Endothelial cell of umbilical vein (primary cell): ENCODE measurements around the gene GON7. TPM values are rescaled to one million over a fixed set of nuclear protein-coding genes. Genes with fewer than 3 reads are reported as not detected.

Experiments used
- BruUV-seq: library from RNA; stranded (reverse); fragments of 400-500 nt; replicated peaks from 2 replicates; lab custom pipeline; 2021; lab: Mats Ljungman, UMichigan
- CTCF ChIA-PET: fragments of 300-600, 350-600 bp; sonication (Branson Sonifier 250); formaldehyde crosslinking; loops from one replicate; lab custom pipeline; 2021; ENCODE audit warnings: antibody characterized with exemption, inconsistent platforms; lab: Charles Lee
- POLR2A ChIA-PET: fragments of 300-600, 350-600 bp; sonication (Branson Sonifier 250); formaldehyde crosslinking; loops from one replicate; lab custom pipeline; 2021; ENCODE audit warnings: antibody characterized with exemption, inconsistent platforms; lab: Charles Lee
- DNase-seq: peaks from one replicate; pipeline ENCODE4 v3.0.0-alpha.2; 2011; ENCODE audit warnings: low read depth, low spot score
- FAIRE-seq: peaks from 2 replicates; lab custom pipeline; 2011; peaks lifted over from hg19 to GRCh38; lab: Jason Lieb, UNC
- H2AFZ ChIP-seq: 2 replicates; pipeline ENCODE4 v1.6.0; 2012; ENCODE audit warnings: low read depth, low read length, control low read depth, inconsistent platforms
- H3K27ac ChIP-seq: 2 replicates; pipeline ENCODE4 v1.5.1; 2011; ENCODE audit warnings: low read depth, mild to moderate bottlenecking, control low read depth, low read length, moderate library complexity; ENCODE audit not compliant: insufficient read depth
- H3K27me3 ChIP-seq, 2 experiments: 2 replicates each; pipeline versions ENCODE4 v1.6.0 to v1.6.1; 2011; ENCODE audit warnings: low read length in 2 of 2, mixed read lengths in 1 of 2; ENCODE audit not compliant: control insufficient read depth in 2 of 2, insufficient read depth in 2 of 2
- H3K36me3 ChIP-seq, 2 experiments: 2 replicates in 1 of 2; 3 replicates in 1 of 2; pipeline ENCODE4 v1.5.1; 2011; ENCODE audit warnings: low read length in 2 of 2, mild to moderate bottlenecking in 1 of 2, moderate library complexity in 1 of 2; ENCODE audit not compliant: control insufficient read depth in 2 of 2, insufficient read depth in 2 of 2; ENCODE audit errors: extremely low read depth in 1 of 2
- H3K4me1 ChIP-seq: 3 replicates; pipeline ENCODE4 v1.5.1; 2011; ENCODE audit warnings: mild to moderate bottlenecking, low read length; ENCODE audit not compliant: control insufficient read depth, insufficient read depth; ENCODE audit errors: extremely low read depth
- H3K4me2 ChIP-seq: 2 replicates; pipeline ENCODE4 v1.6.1; 2011; ENCODE audit warnings: low read length, control low read depth, mixed read lengths; ENCODE audit not compliant: insufficient read depth
- H3K4me3 ChIP-seq, 3 experiments: fragments of 200-600 bp in 1 of 3; sonication (generic), shearing (Covaris generic) in 1 of 3; replicated peaks in 1 of 3; 2 replicates each; pipeline ENCODE4 v1.5.1; 2011 to 2016; ENCODE audit warnings: control low read depth in 3 of 3, low read length in 3 of 3, mild to moderate bottlenecking in 2 of 3, inconsistent platforms in 1 of 3, low read depth in 1 of 3, moderate library complexity in 1 of 3; ENCODE audit not compliant: insufficient read depth in 1 of 3
- H3K79me2 ChIP-seq: 2 replicates; pipeline ENCODE4 v1.6.0; 2012; ENCODE audit warnings: low read length, inconsistent platforms; ENCODE audit not compliant: control insufficient read depth, insufficient read depth
- H3K9ac ChIP-seq: replicated peaks from 2 replicates; pipeline ENCODE3; 2011; ENCODE audit warnings: low read length, control low read depth; ENCODE audit not compliant: insufficient read depth; ENCODE audit errors: extremely low read depth
- H3K9me1 ChIP-seq: replicated peaks from 3 replicates; pipeline ENCODE4 v1.6.0; 2011; ENCODE audit warnings: mild to moderate bottlenecking, low read length; ENCODE audit not compliant: control insufficient read depth, insufficient read depth; ENCODE audit errors: extremely low read depth
- H3K9me3 ChIP-seq: replicated peaks from 2 replicates; pipeline ENCODE4 v1.5.1; 2012; ENCODE audit warnings: low read length, inconsistent platforms; ENCODE audit not compliant: control insufficient read depth, insufficient read depth
- H4K20me1 ChIP-seq: replicated peaks from 2 replicates; pipeline ENCODE3; 2011; ENCODE audit warnings: mild to moderate bottlenecking, low read length; ENCODE audit not compliant: control insufficient read depth, insufficient read depth; ENCODE audit errors: extremely low read depth
- EZH2 ChIP-seq: IDR thresholded peaks from 2 replicates; pipeline ENCODE4 v1.6.1; 2012; ENCODE audit warnings: borderline replicate concordance, low read depth, mild to moderate bottlenecking, moderate library complexity, low read length, inconsistent platforms; ENCODE audit not compliant: severe bottlenecking
- FOS ChIP-seq: IDR thresholded peaks from 2 replicates; pipeline ENCODE4 v1.6.1; 2011; ENCODE audit warnings: mild to moderate bottlenecking, low read length, moderate library complexity, borderline replicate concordance; ENCODE audit not compliant: insufficient read depth
- GATA2 ChIP-seq: IDR thresholded peaks from 2 replicates; pipeline ENCODE4 v1.7.0; 2011; ENCODE audit warnings: low read depth, mild to moderate bottlenecking, moderate library complexity, mixed read lengths, low read length; ENCODE audit not compliant: insufficient read length, insufficient read depth
- JUN ChIP-seq: IDR thresholded peaks from 2 replicates; pipeline ENCODE4 v1.6.1; 2011; ENCODE audit warnings: borderline replicate concordance, low read depth; ENCODE audit not compliant: insufficient read length, insufficient read depth
- MAX ChIP-seq: IDR thresholded peaks from 2 replicates; pipeline ENCODE4 v1.6.1; 2011; ENCODE audit not compliant: insufficient read depth, insufficient read length
- MYC ChIP-seq: IDR thresholded peaks from one replicate; pipeline ENCODE4 v1.6.1; 2011; ENCODE audit warnings: mild to moderate bottlenecking, low read depth, low read length
- POLR2A ChIP-seq: IDR thresholded peaks from 2 replicates; pipeline ENCODE4 v1.6.1; 2012; ENCODE audit warnings: low read depth, mild to moderate bottlenecking, control low read depth, low read length
- POLR2AphosphoS5 ChIP-seq: IDR thresholded peaks from 2 replicates; pipeline ENCODE4 v1.6.1; 2012; ENCODE audit warnings: low read depth, mild to moderate bottlenecking, control low read depth, low read length, moderate library complexity; ENCODE audit not compliant: insufficient read depth
- dilution Hi-C: fragments of 300-500 bp; cut with MboI; formaldehyde crosslinking; loops from one replicate; pipeline ENCODE4 v1.15.0; 2019; ENCODE audit warnings: low sequenced_read_pairs; ENCODE audit not compliant: extremely low pct_ligation_motif_present
- intact Hi-C: fragments of 100-400 bp; cut with micrococcal nuclease; formaldehyde crosslinking; loops from one replicate; pipeline ENCODE4 v1.10.0; 2022
- polyA plus RNA-seq, 4 experiments: library from polyadenylated mRNA; depleted of rRNA in 3 of 4; stranded (reverse) in 3 of 4; unstranded in 1 of 4; fragments of >200 nt; gene quantifications; 2 replicates each; pipeline versions ENCODE4 v1.2.1 to v1.2.3, GENCODE V29; 2011 to 2012; ENCODE audit warnings: missing spikeins in 1 of 4
- total RNA-seq: library from RNA; stranded (reverse); gene quantifications from 2 replicates; pipeline ENCODE4 v1.2.3, GENCODE V29; 2021
- TF ChIP-seq, protein P1 (sequence below), 2 donors: IDR thresholded peaks; 1 replicate in 1 of 2; 2 replicates in 1 of 2; pipeline ENCODE4 v1.5.1; 2011; ENCODE audit warnings: low read length in 2 of 2, mild to moderate bottlenecking in 2 of 2, moderate library complexity in 2 of 2, control low read depth in 1 of 2, inconsistent platforms in 1 of 2, low read depth in 1 of 2; ENCODE audit not compliant: insufficient read depth in 1 of 2; ENCODE audit errors: extremely low read depth in 1 of 2

GON7 gene
- total and polyA plus RNA-seq, 2 donors (not counting 3 experiments of a cell fraction or from before 2014, with no cell fraction given) = 5.5 to 11.5 TPM

- Histone ChIP-seq H3K9ac (no peak overlapping the region), H3K27me3 (no peaks in the 10 kb centered on the region), H2AFZ (no peak overlapping the region), H3K79me2 (no peaks in the 10 kb centered on the region), H4K20me1 (no peaks in the 10 kb centered on the region), H3K9me1 (no peaks in the 10 kb centered on the region), H3K27ac (no peak overlapping the region), H3K4me3 (no peak overlapping the region), H3K36me3 (no peaks in the 10 kb centered on the region), H3K4me1 (no peaks in the 10 kb centered on the region), H3K9me3 (no peaks in the 10 kb centered on the region), H3K4me2 (no peak overlapping the region)
- DNase-seq (no peak), FAIRE-seq (no peak)
- TF ChIP-seq JUN (no peak), MAX (no peak), EZH2 (no peak), POLR2A (no peak), GATA2 (no peak), FOS (no peak), POLR2AphosphoS5 (no peak), MYC (no peak)
- TF ChIP-seq, protein P1, sequence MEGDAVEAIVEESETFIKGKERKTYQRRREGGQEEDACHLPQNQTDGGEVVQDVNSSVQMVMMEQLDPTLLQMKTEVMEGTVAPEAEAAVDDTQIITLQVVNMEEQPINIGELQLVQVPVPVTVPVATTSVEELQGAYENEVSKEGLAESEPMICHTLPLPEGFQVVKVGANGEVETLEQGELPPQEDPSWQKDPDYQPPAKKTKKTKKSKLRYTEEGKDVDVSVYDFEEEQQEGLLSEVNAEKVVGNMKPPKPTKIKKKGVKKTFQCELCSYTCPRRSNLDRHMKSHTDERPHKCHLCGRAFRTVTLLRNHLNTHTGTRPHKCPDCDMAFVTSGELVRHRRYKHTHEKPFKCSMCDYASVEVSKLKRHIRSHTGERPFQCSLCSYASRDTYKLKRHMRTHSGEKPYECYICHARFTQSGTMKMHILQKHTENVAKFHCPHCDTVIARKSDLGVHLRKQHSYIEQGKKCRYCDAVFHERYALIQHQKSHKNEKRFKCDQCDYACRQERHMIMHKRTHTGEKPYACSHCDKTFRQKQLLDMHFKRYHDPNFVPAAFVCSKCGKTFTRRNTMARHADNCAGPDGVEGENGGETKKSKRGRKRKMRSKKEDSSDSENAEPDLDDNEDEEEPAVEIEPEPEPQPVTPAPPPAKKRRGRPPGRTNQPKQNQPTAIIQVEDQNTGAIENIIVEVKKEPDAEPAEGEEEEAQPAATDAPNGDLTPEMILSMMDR (IDR thresholded peaks at IDR 0.05; ENCODE audit: extremely low read depth in 1 of 2, insufficient read depth in 1 of 2, low read depth in 1 of 2, low read length in 2 of 2) = no peak
- BruUV-seq = no TSS peak
- ChIA-PET POLR2A (no interaction called here), CTCF (interaction anchor here (1.0 kb wide), 1 partner anchor 442 kb away, joined by 4 read pairs; no protein-coding TSS in a partner anchor)
- intact Hi-C loops = no loop called here
- dilution Hi-C loops = no loop called here
Observed at GRCh38 chr14:93156693-93157369, 50.0 kb downstream of the GON7 start.
